ENCODE results near the gene CD59.

The CD59 gene

GRCh38 chr11:33736148-33736812 is at the start of gene CD59:
TSS of gene CD59 (minus strand) at chr11:33736423. CDS start at chr11:33722445, 13,978 bp downstream.
- peak; percentile 90 for DNase-seq (ENCODE audit: low spot score)
- in situ Hi-C loops (cut with MboI; ENCODE audit: low sequenced_read_pairs, unreplicated experiment), result no loop called here
- no peak for TF ChIP-seq CTCF (IDR thresholded peaks at IDR 0.05; ENCODE audit: borderline replicate concordance, control extremely low read depth, extremely low read depth, insufficient read depth, missing control alignments)

GRCh38 chr11:33785609-33786008 is 49.4 kb upstream of the CD59 start:
- in situ Hi-C loops (cut with MboI; ENCODE audit: low sequenced_read_pairs, unreplicated experiment), result no loop called here
- no peak for TF ChIP-seq CTCF (IDR thresholded peaks at IDR 0.05; ENCODE audit: borderline replicate concordance, control extremely low read depth, extremely low read depth, insufficient read depth, missing control alignments)
- no peak for DNase-seq (ENCODE audit: low spot score)

- DNase-seq (ENCODE audit: low spot score), result no peak
- no peak for TF ChIP-seq CTCF (IDR thresholded peaks at IDR 0.05; ENCODE audit: borderline replicate concordance, control extremely low read depth, extremely low read depth, insufficient read depth, missing control alignments)
- in situ Hi-C loops (cut with MboI; ENCODE audit: low sequenced_read_pairs, unreplicated experiment), result no loop called here
Measured at GRCh38 chr11:33779849-33780528, 43.8 kb upstream of the CD59 start.

GRCh38 chr11:33778675-33779074 is 42.5 kb upstream of the CD59 start:
- no peak for DNase-seq (ENCODE audit: low spot score)
- TF ChIP-seq CTCF (IDR thresholded peaks at IDR 0.05; ENCODE audit: borderline replicate concordance, control extremely low read depth, extremely low read depth, insufficient read depth, missing control alignments), result no peak
- in situ Hi-C loops (cut with MboI; ENCODE audit: low sequenced_read_pairs, unreplicated experiment), result no loop called here

- in situ Hi-C loops (cut with MboI; ENCODE audit: low sequenced_read_pairs, unreplicated experiment), result no loop called here
- TF ChIP-seq CTCF (IDR thresholded peaks at IDR 0.05; ENCODE audit: borderline replicate concordance, control extremely low read depth, extremely low read depth, insufficient read depth, missing control alignments), result no peak
- no peak for DNase-seq (ENCODE audit: low spot score)
Measured at GRCh38 chr11:33777906-33778305, 41.7 kb upstream of the CD59 start.

- no peak for TF ChIP-seq CTCF (IDR thresholded peaks at IDR 0.05; ENCODE audit: borderline replicate concordance, control extremely low read depth, extremely low read depth, insufficient read depth, missing control alignments)
- peak; percentile 25 for DNase-seq (ENCODE audit: low spot score)
- in situ Hi-C loops (cut with MboI; ENCODE audit: low sequenced_read_pairs, unreplicated experiment), result no loop called here
Measured at GRCh38 chr11:33775832-33776470, 39.7 kb upstream of the CD59 start.

Measured in GM13976 (cell line).